ENCODE results near the gene ARID5A.

The ARID5A gene

DNA sequence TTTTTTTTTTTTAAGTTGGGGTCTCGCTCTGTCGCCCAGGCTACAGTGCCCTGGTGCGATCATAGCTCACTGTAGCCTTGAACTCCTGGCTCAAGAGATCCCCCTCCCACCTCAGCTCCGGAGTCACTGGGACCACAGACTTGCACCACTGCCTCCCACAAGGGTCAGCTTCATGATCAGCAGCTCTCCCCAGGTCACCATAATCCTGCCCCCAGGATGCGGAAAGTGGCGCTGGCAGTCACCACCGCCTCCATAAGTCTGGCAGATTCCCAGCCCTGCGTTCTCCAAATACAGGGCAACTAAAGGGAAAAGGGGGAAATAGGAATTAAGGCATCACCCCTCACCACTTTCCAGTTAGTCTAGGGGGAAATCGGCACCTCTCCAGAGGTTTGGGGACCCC, 5.2 kb upstream of the ARID5A start:
- Histone ChIP-seq H3K4me3 (ENCODE audit: low read depth, low read length) (no peak overlapping the region), H3K27ac (no peak overlapping the region), H3K36me3 (replicated peaks) (no peaks in the 10 kb centered on the region), H3K27me3 (replicated peaks) (no peaks in the 10 kb centered on the region)
- in situ Hi-C loops (cut with HindIII; ENCODE audit: low pct_ligation_motif_present, low sequenced_read_pairs) = no loop called here
- TF ChIP-seq, protein P1, sequence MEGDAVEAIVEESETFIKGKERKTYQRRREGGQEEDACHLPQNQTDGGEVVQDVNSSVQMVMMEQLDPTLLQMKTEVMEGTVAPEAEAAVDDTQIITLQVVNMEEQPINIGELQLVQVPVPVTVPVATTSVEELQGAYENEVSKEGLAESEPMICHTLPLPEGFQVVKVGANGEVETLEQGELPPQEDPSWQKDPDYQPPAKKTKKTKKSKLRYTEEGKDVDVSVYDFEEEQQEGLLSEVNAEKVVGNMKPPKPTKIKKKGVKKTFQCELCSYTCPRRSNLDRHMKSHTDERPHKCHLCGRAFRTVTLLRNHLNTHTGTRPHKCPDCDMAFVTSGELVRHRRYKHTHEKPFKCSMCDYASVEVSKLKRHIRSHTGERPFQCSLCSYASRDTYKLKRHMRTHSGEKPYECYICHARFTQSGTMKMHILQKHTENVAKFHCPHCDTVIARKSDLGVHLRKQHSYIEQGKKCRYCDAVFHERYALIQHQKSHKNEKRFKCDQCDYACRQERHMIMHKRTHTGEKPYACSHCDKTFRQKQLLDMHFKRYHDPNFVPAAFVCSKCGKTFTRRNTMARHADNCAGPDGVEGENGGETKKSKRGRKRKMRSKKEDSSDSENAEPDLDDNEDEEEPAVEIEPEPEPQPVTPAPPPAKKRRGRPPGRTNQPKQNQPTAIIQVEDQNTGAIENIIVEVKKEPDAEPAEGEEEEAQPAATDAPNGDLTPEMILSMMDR (IDR thresholded peaks at IDR 0.05; ENCODE audit: low read depth, low read length, missing control alignments) = no peak
- no peak for DNase-seq

DNA sequence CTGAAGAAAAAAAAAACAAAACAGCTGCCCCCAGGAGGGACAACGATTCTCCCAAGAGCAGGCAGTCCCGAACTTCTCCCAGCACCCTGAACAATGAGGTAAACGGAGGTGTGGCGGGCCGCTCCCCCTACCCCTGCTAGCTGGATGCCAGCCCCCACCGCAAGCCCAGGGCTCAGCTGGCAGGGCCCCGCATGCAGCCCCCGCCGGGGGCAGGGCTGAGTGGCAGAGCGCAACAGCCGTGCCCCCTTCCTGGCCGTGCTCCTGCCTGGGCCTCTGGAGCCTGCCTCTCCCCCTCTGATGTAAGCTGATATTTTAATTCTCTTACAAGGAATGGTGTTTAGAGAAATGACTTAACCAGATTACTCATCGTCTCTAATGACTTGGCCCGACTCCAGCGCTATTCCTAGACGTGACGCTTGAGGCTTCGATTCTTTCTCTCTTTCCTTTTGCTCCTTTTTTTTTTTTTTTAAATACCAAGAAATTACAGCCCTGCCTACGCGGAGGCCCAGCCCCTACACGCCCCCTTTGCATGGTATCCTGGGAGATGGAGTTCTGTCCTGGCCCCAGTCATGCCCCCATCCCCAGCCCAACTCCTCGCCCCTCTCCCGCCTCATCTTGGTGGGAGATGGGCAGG, 4.6 kb upstream of the ARID5A start:
- H3K27me3 ChIP-seq (replicated peaks) = no peaks in the 10 kb centered on the region
- H3K27ac ChIP-seq = peak overlapping the region; percentile 50
- no peaks in the 10 kb centered on the region for H3K36me3 ChIP-seq (replicated peaks)
- TF ChIP-seq, protein P1 (IDR thresholded peaks at IDR 0.05; ENCODE audit: low read depth, low read length, missing control alignments) = no peak
- in situ Hi-C loops (cut with HindIII; ENCODE audit: low pct_ligation_motif_present, low sequenced_read_pairs) = no loop called here
- peak; percentile 99 for DNase-seq
- H3K4me3 ChIP-seq (ENCODE audit: low read depth, low read length) = peak overlapping the region; percentile 36

DNA sequence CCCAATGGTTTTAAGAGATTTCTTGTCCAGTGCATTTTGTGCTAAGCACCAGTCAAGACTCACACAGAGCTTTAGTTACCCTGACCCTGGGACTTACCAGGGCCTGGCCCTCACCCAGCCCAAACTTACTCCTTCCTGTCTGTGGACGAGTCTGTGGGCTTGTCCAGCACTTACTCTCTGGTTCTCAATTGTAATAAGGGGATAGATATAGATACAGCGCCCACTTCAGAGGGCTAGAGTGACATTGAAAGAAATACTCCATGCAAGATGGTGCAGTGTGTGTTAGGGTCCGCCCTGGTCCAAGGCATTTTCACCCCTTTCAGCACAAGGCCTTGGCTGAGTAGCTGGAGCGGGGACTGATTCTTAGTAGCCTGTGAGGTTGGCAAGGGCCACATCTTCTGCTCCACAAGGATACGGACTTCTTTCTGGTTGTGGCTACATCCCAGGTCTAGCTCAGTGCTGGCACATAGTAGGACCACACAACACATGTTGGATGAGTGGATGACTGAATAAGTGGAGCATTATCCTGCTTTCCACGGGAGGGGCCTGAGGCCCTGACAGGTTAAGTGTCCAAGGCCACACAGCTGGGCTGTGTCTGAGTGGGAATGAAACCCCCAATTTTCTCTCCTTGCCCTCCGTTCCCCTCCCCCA, 3.8 kb upstream of the ARID5A start:
- Histone ChIP-seq H3K27ac (no peak overlapping the region), H3K4me3 (ENCODE audit: low read depth, low read length) (no peak overlapping the region), H3K36me3 (replicated peaks) (no peaks in the 10 kb centered on the region), H3K27me3 (replicated peaks) (no peaks in the 10 kb centered on the region)
- no peak for DNase-seq
- TF ChIP-seq, protein P1 (IDR thresholded peaks at IDR 0.05; ENCODE audit: low read depth, low read length, missing control alignments) = no peak
- in situ Hi-C loops (cut with HindIII; ENCODE audit: low pct_ligation_motif_present, low sequenced_read_pairs) = no loop called here

DNA sequence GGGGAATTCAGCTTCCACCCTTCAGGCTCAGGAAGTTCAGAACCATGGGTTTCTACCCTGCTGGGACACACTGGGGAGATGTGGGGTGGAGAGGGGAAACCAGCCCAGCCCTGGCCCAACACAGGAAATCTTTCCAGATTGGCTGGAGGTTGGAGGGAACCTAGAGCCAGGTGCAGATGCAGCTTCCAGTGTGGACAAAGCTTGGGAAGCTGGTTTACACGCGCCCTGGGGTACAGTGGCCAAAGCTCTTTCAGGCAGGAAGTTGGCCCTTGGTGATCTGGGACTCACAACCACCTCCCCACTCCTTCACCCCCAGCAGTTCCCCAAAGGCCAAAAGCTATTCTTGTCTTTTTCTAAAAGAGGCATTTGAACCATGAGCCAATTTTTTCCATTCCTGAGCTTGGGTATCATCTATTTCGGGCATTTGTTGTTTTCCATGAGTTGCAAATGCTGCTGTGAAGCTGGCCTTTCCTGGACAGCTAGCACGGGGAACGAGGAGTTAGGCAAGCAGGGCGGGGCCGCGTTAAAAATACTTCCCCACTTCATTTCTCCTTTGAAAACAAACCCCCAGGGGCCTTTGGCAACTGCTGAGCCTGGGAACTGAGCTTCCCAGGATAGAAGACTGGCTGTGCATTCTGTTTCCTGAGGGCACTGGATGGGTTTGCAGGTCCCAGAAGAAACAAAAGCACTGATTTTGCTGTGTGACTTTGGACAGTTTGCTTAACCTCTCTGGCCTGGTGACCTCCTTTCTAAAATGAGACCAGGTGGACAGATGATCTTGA, 3.1 kb upstream of the ARID5A start:
- H3K27ac ChIP-seq = no peak overlapping the region
- TF ChIP-seq, protein P1 (IDR thresholded peaks at IDR 0.05; ENCODE audit: low read depth, low read length, missing control alignments) = no peak
- in situ Hi-C loops (cut with HindIII; ENCODE audit: low pct_ligation_motif_present, low sequenced_read_pairs) = no loop called here
- H3K4me3 ChIP-seq (ENCODE audit: low read depth, low read length) = no peak overlapping the region
- DNase-seq = no peak
- no peaks in the 10 kb centered on the region for H3K36me3 ChIP-seq (replicated peaks)
- H3K27me3 ChIP-seq (replicated peaks) = no peaks in the 10 kb centered on the region

DNA sequence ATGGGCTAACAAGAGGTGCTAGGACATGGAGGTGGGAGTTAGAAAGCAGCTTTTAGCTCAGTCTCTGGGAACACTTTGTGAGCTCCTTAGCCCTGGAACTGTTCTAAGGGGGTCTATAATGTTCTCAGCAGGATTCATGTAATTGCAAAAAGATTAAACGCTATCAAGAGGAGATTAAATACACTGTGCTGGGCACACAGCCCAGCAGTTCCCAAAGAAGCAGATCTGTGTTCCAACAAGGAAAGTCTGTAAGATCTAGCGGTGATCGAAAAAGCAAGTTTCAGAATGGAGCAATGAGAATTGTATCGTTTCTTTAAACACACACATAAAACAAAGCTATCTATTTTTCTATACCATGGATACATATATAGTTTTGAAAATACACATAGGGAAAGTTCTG, 2.4 kb upstream of the ARID5A start:
- H3K27ac ChIP-seq = no peak overlapping the region
- DNase-seq = no peak
- no peak overlapping the region for H3K4me3 ChIP-seq (ENCODE audit: low read depth, low read length)
- no peaks in the 10 kb centered on the region for H3K36me3 ChIP-seq (replicated peaks)
- TF ChIP-seq, protein P1 (IDR thresholded peaks at IDR 0.05; ENCODE audit: low read depth, low read length, missing control alignments) = no peak
- no peaks in the 10 kb centered on the region for H3K27me3 ChIP-seq (replicated peaks)
- in situ Hi-C loops (cut with HindIII; ENCODE audit: low pct_ligation_motif_present, low sequenced_read_pairs) = no loop called here
